H1 (cell line): ENCODE data around the gene NLRP1. TPM values are rescaled to one million over a fixed set of nuclear protein-coding genes. Genes with fewer than 3 reads are reported as not detected.

Experiments used
- BACH1 ChIP-seq: IDR thresholded peaks from 2 replicates; pipeline ENCODE4 v1.6.1; 2012; ENCODE audit warnings: low read length, improper control_type of control experiment
- CBX8 ChIP-seq: fragments of 300-800, 300-1000 bp; sonication (generic); IDR thresholded peaks from 2 replicates; pipeline ENCODE4 v1.7.1; 2016; ENCODE audit warnings: low read depth, low read length, borderline replicate concordance
- CHD7 ChIP-seq: fragments of 300-600 bp; sonication (generic); IDR thresholded peaks from 2 replicates; pipeline ENCODE4 v1.7.1; 2012; ENCODE audit warnings: low read length, moderate library complexity, mild to moderate bottlenecking, inconsistent platforms; ENCODE audit not compliant: insufficient replicate concordance
- EP300 ChIP-seq, 2 experiments: IDR thresholded peaks; 1 replicate in 1 of 2; 2 replicates in 1 of 2; pipeline ENCODE4 v1.6.1; 2011 to 2012; ENCODE audit warnings: low read depth in 2 of 2, low read length in 2 of 2, mild to moderate bottlenecking in 2 of 2, borderline replicate concordance in 1 of 2, inconsistent platforms in 1 of 2, moderate library complexity in 1 of 2
- JUN ChIP-seq: IDR thresholded peaks from 2 replicates; pipeline ENCODE4 v1.6.1; 2011; ENCODE audit warnings: low read depth, mild to moderate bottlenecking, improper control_type of control experiment, low read length
- NANOG ChIP-seq: IDR thresholded peaks from 2 replicates; pipeline ENCODE4 v1.6.1; 2011; ENCODE audit warnings: low read length, low read depth, mild to moderate bottlenecking, inconsistent platforms; ENCODE audit not compliant: insufficient read depth, poor library complexity, severe bottlenecking
- SIN3A ChIP-seq, 2 experiments: IDR thresholded peaks in 1 of 2; conservative IDR thresholded peaks in 1 of 2; 2 replicates each; pipeline ENCODE4 v1.6.1; 2011 to 2012; ENCODE audit warnings: low read length in 2 of 2, improper control_type of control experiment in 1 of 2, low read depth in 1 of 2, mild to moderate bottlenecking in 1 of 2
- TAF7 ChIP-seq: optimal IDR thresholded peaks from 2 replicates; pipeline ENCODE3; 2011; ENCODE audit warnings: low read depth, mild to moderate bottlenecking, inconsistent platforms, low read length, moderate library complexity, borderline replicate concordance
- USF2 ChIP-seq: IDR thresholded peaks from 2 replicates; pipeline ENCODE4 v1.6.1; 2011; ENCODE audit warnings: low read length, improper control_type of control experiment
- YY1 ChIP-seq: IDR thresholded peaks from 2 replicates; pipeline ENCODE4 v1.6.1; 2011; ENCODE audit warnings: low read depth, mild to moderate bottlenecking, low read length
- polyA plus RNA-seq, 7 experiments: library from polyadenylated mRNA; depleted of rRNA in 3 of 7; stranded (reverse) in 5 of 7; unstranded in 2 of 7; fragments of >200 nt in 5 of 7; fragments of 200-250 nt in 2 of 7; gene quantifications; 1 replicate in 5 of 7; 2 replicates in 1 of 7; 4 replicates in 1 of 7; pipeline versions ENCODE4 v1.2.1 to v1.2.3, GENCODE V29; 2011 to 2013; ENCODE audit warnings: missing spikeins in 2 of 7, mixed read lengths in 2 of 7
- total RNA-seq: library from RNA; stranded (reverse); fragmentation: NEBNext Ultra II Directional; extraction: Animal tissue kit (Norgen Biotek cat#: 25700); gene quantifications from 2 replicates; pipeline ENCODE4 v1.2.1, GENCODE V29; 2021

NLRP1 gene
- total and polyA plus RNA-seq, 2 of the 8 experiments (the other 6 are each of a cell fraction or from before 2014, with no cell fraction given) = 8.6 to 10.4 TPM

GRCh38 chr17:5588584-5588983, 4.3 kb upstream of the NLRP1 start (continued):
- TF ChIP-seq CHD7 = no peak
- TF ChIP-seq NANOG = no peak
- TF ChIP-seq TAF7 = no peak
- TF ChIP-seq JUN = no peak
- no peak for TF ChIP-seq USF2
- no peak for TF ChIP-seq EP300 (IDR thresholded peaks at IDR 0.05; ENCODE audit: borderline replicate concordance in 1 of 2, low read depth in 2 of 2, low read length in 2 of 2)
- TF ChIP-seq SIN3A (conservative IDR thresholded peaks at IDR 0.05 in 1 of 2, IDR thresholded peaks at IDR 0.05 in 1 of 2; ENCODE audit: low read depth in 1 of 2, low read length in 2 of 2) = no peak
- TF ChIP-seq BACH1 = no peak
- TF ChIP-seq CBX8 = no peak
- no peak for TF ChIP-seq YY1
